Measurements from ENCODE around the gene HDAC4. TPM values are rescaled to one million over a fixed set of nuclear protein-coding genes. Genes with fewer than 3 reads are reported as not detected.

The HDAC4 gene
- total and polyA plus RNA-seq, 10 of the 15 experiments (the other 5 are each of a cell fraction or from before 2014, with no cell fraction given), result 0.22 to 15.7 (median 4.8) TPM

DNA sequence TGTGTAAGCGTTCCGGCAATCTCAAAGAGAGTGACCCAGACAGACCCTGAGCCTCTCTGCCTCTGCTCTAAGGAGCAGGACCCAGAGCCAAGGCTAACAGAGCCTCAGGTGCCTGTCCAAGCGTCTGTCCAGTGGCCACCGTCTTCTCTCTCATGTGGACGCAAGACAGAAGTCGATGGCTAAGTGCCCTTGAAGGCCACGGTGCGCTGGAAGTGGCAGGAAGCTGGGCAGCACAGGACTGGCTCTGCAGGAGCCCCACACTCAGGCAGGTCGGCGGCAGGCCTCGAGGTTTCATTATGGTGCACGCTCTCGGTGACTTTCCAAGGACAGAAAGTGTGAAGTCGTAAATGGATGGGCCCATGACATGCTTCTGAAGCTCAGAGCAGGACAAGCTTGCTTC lies 49.1 kb downstream of the HDAC4 start:
- CTCF ChIA-PET, result no interaction called here
- no peak overlapping the region for H3K27ac ChIP-seq (ENCODE audit: control insufficient read depth, insufficient read depth)
- H3K4me3 ChIP-seq, result no peak overlapping the region
- POLR2A ChIA-PET, result no interaction called here
- H3K9me3 ChIP-seq (replicated peaks; ENCODE audit: control insufficient read depth, insufficient read depth, low read length), result no peaks in the 10 kb centered on the region; the same call in 2 of the 3 replicates
- H3K27me3 ChIP-seq (replicated peaks in 1 of 2; ENCODE audit: control insufficient read depth in 2 of 2, insufficient read depth in 2 of 2, low read length in 1 of 2), result no peaks in the 10 kb centered on the region
- RAD21 ChIA-PET (ENCODE audit: unreplicated experiment), result no interaction called here
- no peak overlapping the region for H2AFZ ChIP-seq (ENCODE audit: control insufficient read depth, low read depth, low read length)
- H4K20me1 ChIP-seq (ENCODE audit: control insufficient read depth, insufficient read depth), result no peaks in the 10 kb centered on the region
- H3K9ac ChIP-seq (ENCODE audit: control insufficient read depth, insufficient read depth, low read length), result no peak overlapping the region
- intact Hi-C loops (cut with micrococcal nuclease; ENCODE audit: unreplicated experiment), result no loop called here
- WGBS (ENCODE audit: insufficient coverage, insufficient replicate concordance, low lambda C conversion rate, missing lambda C conversion rate), result 88% methylated on average over 14 of the region's 14 CpGs
- ATAC-seq (no peak), DNase-seq (ENCODE audit: low read depth, low spot score) (no peak), FAIRE-seq (no peak)
- no peaks in the 10 kb centered on the region for H3K79me2 ChIP-seq (ENCODE audit: control insufficient read depth, insufficient read depth, low read length)
- in situ Hi-C loops (cut with MboI), result no loop called here
- H3K4me1 ChIP-seq (ENCODE audit: control insufficient read depth, insufficient read depth, low read length), result no peaks in the 10 kb centered on the region
- TF ChIP-seq SMARCA5 (IDR thresholded peaks at IDR 0.05), result no peak
- no peak overlapping the region for H3K4me2 ChIP-seq (ENCODE audit: control insufficient read depth, insufficient read depth)
- BruUV-seq (replicated peaks), result no TSS peak
- SMC1A ChIA-PET (ENCODE audit: uncharacterized antibody, unreplicated experiment), result interaction anchor here (1.3 kb wide), 1 partner anchor 17 kb away, joined by 3 read pairs; no protein-coding TSS in a partner anchor
- H3K36me3 ChIP-seq (ENCODE audit: control insufficient read depth in 2 of 2, insufficient read depth in 2 of 2, low read length in 1 of 2), result no peaks in the 10 kb centered on the region; a peak in 2 of 4 replicates

DNA sequence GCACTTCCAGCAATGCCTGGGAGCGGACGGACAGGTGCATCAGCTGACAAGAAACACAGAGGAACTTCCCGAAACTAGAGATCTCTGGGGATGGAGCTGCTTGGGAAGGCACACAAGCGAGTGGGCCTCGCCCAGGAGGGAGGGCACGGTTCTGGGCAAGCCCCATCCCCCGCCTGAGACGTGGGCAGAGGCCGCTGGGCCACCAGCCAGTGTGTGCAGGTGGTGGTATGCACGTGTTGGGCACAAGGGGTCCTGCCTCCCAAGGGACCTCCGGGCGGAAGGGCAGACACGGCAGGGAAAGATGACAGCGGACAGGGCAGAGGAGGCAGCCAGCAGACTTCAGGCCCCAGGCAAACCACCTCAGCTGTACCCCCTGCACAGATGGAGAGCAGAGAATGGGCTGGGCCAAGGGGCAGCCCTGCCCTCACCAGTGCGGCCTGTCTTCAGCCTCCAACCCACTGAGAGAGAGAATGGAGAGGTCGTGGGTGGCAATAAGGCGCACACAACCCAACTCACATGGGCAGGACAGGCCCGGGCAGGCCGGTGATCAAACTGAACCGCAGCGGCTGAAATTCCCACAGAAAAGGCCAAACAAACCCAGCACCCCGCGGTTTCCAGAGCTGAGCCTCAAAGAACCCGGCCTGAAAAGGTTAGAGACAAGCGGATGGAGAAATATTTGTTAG lies 51.2 kb downstream of the HDAC4 start:
- H4K20me1 ChIP-seq (ENCODE audit: control insufficient read depth, insufficient read depth), result no peaks in the 10 kb centered on the region
- H3K79me2 ChIP-seq (ENCODE audit: control insufficient read depth, insufficient read depth, low read length), result no peaks in the 10 kb centered on the region
- BruUV-seq (replicated peaks), result no TSS peak
- H3K36me3 ChIP-seq (ENCODE audit: control insufficient read depth in 2 of 2, insufficient read depth in 2 of 2, low read length in 1 of 2), result no peaks in the 10 kb centered on the region; a peak in 2 of 4 replicates
- no peak overlapping the region for H2AFZ ChIP-seq (ENCODE audit: control insufficient read depth, low read depth, low read length)
- ChIA-PET POLR2A (no interaction called here), SMC1A (ENCODE audit: uncharacterized antibody, unreplicated experiment) (no interaction called here), CTCF (interaction anchor here (0.8 kb wide), 1 partner anchor 10 kb away, joined by 3 read pairs; no protein-coding TSS in a partner anchor), RAD21 (ENCODE audit: unreplicated experiment) (no interaction called here)
- H3K27me3 ChIP-seq (replicated peaks in 1 of 2; ENCODE audit: control insufficient read depth in 2 of 2, insufficient read depth in 2 of 2, low read length in 1 of 2), result no peaks in the 10 kb centered on the region
- in situ Hi-C loops (cut with MboI), result no loop called here
- intact Hi-C loops (cut with micrococcal nuclease; ENCODE audit: unreplicated experiment), result no loop called here
- no peak for TF ChIP-seq FOXK2 (IDR thresholded peaks at IDR 0.05)
- TF ChIP-seq, protein P1, sequence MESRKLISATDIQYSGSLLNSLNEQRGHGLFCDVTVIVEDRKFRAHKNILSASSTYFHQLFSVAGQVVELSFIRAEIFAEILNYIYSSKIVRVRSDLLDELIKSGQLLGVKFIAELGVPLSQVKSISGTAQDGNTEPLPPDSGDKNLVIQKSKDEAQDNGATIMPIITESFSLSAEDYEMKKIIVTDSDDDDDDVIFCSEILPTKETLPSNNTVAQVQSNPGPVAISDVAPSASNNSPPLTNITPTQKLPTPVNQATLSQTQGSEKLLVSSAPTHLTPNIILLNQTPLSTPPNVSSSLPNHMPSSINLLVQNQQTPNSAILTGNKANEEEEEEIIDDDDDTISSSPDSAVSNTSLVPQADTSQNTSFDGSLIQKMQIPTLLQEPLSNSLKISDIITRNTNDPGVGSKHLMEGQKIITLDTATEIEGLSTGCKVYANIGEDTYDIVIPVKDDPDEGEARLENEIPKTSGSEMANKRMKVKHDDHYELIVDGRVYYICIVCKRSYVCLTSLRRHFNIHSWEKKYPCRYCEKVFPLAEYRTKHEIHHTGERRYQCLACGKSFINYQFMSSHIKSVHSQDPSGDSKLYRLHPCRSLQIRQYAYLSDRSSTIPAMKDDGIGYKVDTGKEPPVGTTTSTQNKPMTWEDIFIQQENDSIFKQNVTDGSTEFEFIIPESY (IDR thresholded peaks at IDR 0.05), result no peak
- TF ChIP-seq, protein P2, sequence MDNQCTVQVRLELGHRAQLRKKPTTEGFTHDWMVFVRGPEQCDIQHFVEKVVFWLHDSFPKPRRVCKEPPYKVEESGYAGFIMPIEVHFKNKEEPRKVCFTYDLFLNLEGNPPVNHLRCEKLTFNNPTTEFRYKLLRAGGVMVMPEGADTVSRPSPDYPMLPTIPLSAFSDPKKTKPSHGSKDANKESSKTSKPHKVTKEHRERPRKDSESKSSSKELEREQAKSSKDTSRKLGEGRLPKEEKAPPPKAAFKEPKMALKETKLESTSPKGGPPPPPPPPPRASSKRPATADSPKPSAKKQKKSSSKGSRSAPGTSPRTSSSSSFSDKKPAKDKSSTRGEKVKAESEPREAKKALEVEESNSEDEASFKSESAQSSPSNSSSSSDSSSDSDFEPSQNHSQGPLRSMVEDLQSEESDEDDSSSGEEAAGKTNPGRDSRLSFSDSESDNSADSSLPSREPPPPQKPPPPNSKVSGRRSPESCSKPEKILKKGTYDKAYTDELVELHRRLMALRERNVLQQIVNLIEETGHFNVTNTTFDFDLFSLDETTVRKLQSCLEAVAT (IDR thresholded peaks at IDR 0.05), result no peak
- ATAC-seq, result no peak
- no peak overlapping the region for H3K4me2 ChIP-seq (ENCODE audit: control insufficient read depth, insufficient read depth)
- 90% methylated on average over 25 of the region's 25 CpGs for WGBS (ENCODE audit: insufficient coverage, insufficient replicate concordance, low lambda C conversion rate, missing lambda C conversion rate)
- no peak overlapping the region for H3K4me3 ChIP-seq
- no peaks in the 10 kb centered on the region for H3K4me1 ChIP-seq (ENCODE audit: control insufficient read depth, insufficient read depth, low read length)
- no peaks in the 10 kb centered on the region; the same call in 2 of the 3 replicates for H3K9me3 ChIP-seq (replicated peaks; ENCODE audit: control insufficient read depth, insufficient read depth, low read length)
- no peak for DNase-seq (ENCODE audit: low read depth, low spot score)
- FAIRE-seq, result no peak
- no peak overlapping the region for H3K9ac ChIP-seq (ENCODE audit: control insufficient read depth, insufficient read depth, low read length)
- H3K27ac ChIP-seq (ENCODE audit: control insufficient read depth, insufficient read depth), result no peak overlapping the region

Measured in GM12878 (cell line).